HG02798 (cell line): ENCODE measurements around the gene WWOX.

Experiments used
- ATAC-seq: cut with Tn5 transposase; IDR thresholded peaks from one replicate; pipeline ENCODE4 v1.9.1; 2021; ENCODE audit warnings: mild to moderate bottlenecking; ENCODE audit not compliant: unreplicated experiment, poor library complexity

The WWOX gene

GRCh38 chr16:78794581-78795250 is 695.3 kb downstream of the WWOX start:
- no peak for ATAC-seq

DNA sequence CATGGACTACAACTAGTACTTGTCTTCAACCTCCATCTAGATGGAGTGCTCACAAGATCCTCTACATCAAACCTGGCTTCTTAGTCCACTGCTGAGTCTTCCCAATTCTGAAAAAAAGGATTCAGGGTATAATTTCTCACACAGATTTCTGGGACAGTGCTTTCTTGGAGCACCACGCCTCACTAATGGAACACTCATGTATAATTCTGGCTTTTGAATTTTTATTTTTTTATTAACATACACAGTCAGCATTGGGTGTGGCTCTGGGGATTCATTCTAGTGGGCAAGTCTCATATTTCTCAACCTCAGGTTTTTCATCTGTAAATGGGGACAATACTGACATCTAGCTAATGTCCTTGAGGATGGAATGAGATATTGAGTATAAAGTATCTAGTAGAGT is 696.0 kb downstream of the WWOX start:
- no peak for ATAC-seq

GRCh38 chr16:78796221-78796866 is 696.9 kb downstream of the WWOX start:
- no peak for ATAC-seq

- no peak for ATAC-seq
Measured at GRCh38 chr16:78799429-78799828, 700.0 kb downstream of the WWOX start.

DNA sequence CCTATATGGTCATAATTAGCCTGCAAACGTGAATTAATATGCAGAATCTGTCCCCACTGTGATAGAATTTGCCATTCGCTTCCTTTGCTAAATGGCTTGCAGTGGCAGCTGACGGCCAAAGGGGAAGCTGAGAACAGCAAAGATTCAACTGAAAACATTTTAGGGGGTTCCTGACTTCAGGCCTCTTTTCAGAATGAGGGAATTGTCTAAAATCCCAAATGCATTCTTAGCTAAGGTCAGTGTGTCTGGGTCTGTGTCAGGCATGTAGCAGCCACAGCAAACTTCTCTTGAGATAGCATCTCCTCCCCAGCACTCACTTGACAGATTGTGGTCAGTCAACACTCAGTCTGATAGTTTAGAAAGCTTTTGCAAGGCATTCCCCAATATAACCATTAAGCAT is 701.1 kb downstream of the WWOX start:
- no peak for ATAC-seq

DNA sequence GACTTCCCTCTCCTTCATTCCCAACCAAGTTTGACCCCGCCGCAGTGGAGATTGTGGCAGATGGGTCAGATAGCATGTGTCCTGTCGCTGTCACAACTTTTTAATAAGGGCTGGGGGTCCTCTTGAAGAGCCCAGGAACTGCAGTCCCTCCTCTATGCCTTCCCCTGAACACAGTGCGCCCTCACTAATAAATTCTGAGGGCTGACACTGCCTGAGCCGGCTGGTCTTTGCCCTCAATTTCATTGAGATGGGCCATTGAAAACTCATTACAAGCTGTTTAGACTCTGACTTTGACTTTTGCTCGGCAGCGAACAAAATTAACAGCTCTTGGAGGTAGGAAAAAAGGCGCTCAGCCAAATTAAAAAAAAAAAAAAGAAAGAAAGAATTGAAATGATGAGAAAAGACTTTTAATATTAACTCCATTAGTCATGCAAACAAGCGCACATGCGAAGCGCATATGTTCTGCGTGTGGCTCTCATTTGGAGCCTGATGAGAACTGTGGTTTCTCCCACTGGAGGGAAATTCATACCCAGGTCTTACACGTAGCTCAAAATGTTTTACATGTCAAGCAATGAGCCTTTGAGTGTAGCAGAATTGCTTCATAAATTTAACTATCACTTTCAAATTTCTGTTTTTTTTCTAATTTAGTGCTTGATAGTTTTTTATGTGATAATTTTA is 704.7 kb downstream of the WWOX start:
- no peak for ATAC-seq

DNA sequence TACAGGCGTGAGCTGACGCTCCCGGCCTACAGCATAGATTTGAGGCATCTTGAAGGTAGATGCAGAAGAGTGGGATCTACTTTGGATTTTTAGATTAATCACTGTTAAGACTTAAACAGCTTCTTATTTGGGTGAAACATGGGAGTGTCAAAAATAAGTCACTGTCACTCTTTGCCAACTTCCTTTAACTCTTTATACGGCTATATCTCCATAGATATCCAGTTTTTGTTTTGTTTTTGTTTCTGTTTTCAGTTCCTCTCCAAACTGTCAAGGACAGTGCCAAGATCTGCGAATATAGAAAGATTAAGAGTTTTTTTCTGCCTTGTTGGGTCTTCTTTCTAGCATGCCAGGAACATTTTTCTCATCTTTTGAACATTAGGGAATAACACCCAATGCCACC is 706.1 kb downstream of the WWOX start:
- ATAC-seq = no peak

GRCh38 chr16:78811247-78811646 is 711.8 kb downstream of the WWOX start:
- no peak for ATAC-seq

DNA sequence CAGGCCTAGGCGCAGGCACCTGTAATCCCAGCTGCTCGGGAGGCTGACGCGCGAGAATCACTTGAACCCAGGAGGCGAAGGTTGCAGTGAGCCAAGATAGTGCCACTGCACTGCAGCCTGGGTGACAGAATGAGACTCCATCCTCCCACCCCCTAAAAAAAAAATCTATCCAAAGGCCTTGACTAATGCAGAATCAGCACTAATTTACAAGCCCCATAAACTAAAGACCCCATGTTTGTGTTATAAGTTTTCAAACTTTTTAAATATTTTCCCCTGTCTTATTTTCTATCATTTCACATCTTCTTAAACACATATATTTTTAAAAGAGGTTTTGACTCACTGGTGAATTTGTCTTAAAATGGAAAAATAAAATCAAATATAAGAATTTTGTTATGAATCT is 713.1 kb downstream of the WWOX start:
- ATAC-seq = no peak

GRCh38 chr16:78813661-78814311 is 714.3 kb downstream of the WWOX start:
- ATAC-seq = no peak

- ATAC-seq = no peak
Measured at GRCh38 chr16:78815713-78816112, 716.3 kb downstream of the WWOX start.

DNA sequence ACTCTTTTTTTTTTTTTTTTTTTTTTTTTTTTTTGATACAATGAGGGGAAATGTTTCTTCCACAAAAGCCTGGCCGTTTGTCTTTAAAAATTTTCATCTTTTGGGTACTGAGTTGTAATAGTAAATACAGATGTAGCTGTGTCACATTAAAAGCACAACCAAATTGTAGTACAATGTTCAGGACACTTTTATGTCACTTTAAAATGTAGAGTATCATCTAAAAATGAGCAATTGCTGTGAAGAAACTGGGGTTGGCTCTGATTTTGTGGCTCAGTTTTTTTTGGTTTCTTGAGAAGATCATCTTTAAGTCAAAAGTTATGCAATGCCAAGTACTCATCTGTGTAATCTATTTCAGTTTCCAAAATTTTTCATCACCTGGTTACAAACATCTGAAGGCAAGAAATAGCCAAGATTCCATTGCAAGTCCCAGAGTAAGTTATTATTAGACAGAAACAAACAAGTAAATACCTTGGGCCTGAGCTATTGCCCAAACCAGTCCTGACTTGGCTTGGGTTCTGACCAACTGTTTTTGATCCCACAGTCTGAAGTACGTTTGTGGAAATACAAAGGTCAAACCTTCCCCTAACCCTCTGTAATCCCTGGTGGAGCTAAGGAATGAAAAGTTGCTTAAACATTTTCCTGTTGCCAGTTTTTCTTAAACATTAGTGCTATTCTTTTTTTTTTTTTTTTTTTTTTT is 717.2 kb downstream of the WWOX start:
- ATAC-seq = no peak

DNA sequence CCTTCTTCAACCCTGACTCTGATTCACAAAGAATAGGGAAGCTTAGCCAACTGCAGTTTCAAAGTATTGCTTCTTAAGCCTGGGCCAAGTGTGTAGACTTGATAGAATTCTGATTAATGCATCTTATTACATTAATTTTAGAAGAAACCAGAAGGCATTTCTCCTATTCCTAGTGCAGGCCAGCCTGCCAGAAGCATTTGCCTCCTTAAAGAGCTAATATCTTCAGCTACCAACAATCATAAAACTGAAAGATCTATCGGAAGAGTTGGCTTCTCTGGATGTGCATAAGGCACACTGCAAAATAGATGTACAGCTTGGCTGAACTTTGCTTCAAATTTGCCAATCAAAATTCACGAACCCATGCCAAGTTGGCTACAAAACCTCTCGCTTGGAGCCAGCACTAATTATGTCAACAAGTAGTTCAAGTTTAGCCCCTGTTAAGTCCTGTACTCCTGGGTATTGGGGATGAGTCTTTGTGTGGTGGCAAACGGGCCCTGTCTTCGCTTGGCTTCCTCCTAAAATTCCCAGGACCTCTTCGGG is 717.8 kb downstream of the WWOX start:
- ATAC-seq = no peak

- ATAC-seq = no peak
Measured at GRCh38 chr16:78821335-78821734, 721.9 kb downstream of the WWOX start.

DNA sequence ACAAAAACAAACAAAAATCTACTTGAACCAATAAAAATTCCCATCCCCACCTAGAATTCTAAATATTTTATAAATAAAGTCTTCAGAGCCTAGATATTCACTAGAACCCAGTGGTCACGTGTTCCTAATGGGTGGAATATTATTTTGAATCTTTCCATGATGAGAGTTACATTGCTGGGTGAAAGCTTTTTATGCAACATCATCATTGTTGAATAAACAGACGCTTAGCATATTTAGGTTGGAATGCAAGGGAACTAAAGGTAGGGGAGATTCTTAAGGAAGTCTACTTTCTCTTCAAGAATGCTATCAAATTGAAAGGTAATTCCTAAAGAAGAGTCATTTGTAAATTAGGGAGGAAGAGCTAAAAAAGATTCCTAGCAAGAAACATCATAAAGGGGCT is 723.1 kb downstream of the WWOX start:
- no peak for ATAC-seq

- ATAC-seq = no peak
Measured at GRCh38 chr16:78823027-78823426, 723.6 kb downstream of the WWOX start.

- no peak for ATAC-seq
Measured at GRCh38 chr16:78829280-78829679, 729.8 kb downstream of the WWOX start.

GRCh38 chr16:78830599-78830998 is 731.1 kb downstream of the WWOX start:
- no peak for ATAC-seq

GRCh38 chr16:78832100-78832499 is 732.6 kb downstream of the WWOX start:
- ATAC-seq = no peak

- no peak for ATAC-seq
Measured at GRCh38 chr16:78836802-78837491, 737.5 kb downstream of the WWOX start.
